WI38 (cell line): ENCODE measurements around the gene ATP2A3.
A peak's percentile ranks its signal among the peaks of the same experiment; 100 is the strongest.

Experiments
- H3K4me3 ChIP-seq: 2 replicates; pipeline ENCODE4 v1.5.1; 2011; ENCODE audit warnings: low read depth, mild to moderate bottlenecking, control low read depth, low read length
- TF ChIP-seq, protein P1 (sequence below): IDR thresholded peaks from 2 replicates; pipeline ENCODE4 v1.5.1; 2012; ENCODE audit warnings: low read depth, mild to moderate bottlenecking, control low read depth, low read length

Gene ATP2A3

GRCh38 chr17:3915581-3915994, 48.6 kb downstream of the ATP2A3 start:
- TF ChIP-seq, protein P1, sequence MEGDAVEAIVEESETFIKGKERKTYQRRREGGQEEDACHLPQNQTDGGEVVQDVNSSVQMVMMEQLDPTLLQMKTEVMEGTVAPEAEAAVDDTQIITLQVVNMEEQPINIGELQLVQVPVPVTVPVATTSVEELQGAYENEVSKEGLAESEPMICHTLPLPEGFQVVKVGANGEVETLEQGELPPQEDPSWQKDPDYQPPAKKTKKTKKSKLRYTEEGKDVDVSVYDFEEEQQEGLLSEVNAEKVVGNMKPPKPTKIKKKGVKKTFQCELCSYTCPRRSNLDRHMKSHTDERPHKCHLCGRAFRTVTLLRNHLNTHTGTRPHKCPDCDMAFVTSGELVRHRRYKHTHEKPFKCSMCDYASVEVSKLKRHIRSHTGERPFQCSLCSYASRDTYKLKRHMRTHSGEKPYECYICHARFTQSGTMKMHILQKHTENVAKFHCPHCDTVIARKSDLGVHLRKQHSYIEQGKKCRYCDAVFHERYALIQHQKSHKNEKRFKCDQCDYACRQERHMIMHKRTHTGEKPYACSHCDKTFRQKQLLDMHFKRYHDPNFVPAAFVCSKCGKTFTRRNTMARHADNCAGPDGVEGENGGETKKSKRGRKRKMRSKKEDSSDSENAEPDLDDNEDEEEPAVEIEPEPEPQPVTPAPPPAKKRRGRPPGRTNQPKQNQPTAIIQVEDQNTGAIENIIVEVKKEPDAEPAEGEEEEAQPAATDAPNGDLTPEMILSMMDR, result no peak
- no peak overlapping the region for H3K4me3 ChIP-seq

- no peak overlapping the region for H3K4me3 ChIP-seq
- TF ChIP-seq, protein P1, result no peak
Measured at GRCh38 chr17:3914312-3914670, 49.9 kb downstream of the ATP2A3 start.

DNA sequence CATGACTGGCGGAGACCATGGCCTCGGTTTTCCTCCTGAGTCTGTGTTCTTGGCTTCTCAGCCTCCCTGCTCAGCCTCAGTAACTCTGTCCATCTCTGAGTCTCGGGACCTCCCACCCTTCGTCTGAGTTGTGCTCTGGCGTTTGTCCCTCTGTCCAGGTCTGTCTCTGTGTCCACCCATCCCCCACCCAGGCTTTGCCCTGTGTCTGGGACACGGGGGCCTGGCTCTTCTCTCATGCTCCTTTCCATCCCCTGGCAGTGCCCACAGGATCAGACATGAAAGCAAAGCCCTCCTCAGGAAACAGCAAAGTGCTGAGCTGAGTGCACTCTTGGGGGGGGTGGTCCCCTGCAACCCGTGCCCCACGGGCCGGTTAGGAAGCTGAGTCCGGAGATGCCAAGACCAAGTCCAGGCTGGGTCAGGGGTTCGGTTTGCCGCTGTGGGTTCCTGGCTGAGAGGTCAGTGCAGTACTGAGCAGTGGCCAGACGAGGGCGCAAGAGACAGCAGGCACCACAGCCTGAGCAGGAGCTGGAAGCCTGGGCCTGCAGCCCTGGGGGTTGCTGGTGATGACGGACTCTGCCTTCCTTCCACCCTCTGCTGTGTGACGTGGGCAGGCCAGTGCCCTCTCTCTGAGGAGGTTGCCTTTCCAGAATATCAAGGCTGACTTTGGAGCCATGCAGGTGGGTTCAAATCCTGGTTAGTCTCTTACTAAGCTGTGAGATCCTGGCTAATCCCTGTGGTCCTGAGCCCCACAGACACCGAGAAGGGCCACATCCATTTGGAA, 50.5 kb downstream of the ATP2A3 start:
- TF ChIP-seq, protein P1, result peak; percentile 97
- H3K4me3 ChIP-seq, result no peak overlapping the region

- TF ChIP-seq, protein P1, result no peak
Measured at GRCh38 chr17:3912827-3913226, 51.4 kb downstream of the ATP2A3 start.

GRCh38 chr17:3911271-3912053, 52.8 kb downstream of the ATP2A3 start:
- TF ChIP-seq, protein P1, result no peak
- no peak overlapping the region for H3K4me3 ChIP-seq

More at GRCh38 chr17:3912827-3913226, 51.4 kb downstream of the ATP2A3 start:
- no peak overlapping the region for H3K4me3 ChIP-seq

GRCh38 chr17:3910420-3911270, 53.6 kb downstream of the ATP2A3 start:
- TF ChIP-seq, protein P1, result no peak
- no peak overlapping the region for H3K4me3 ChIP-seq
